ENCODE measurements around the gene RAB25.
A peak's percentile ranks its signal among the peaks of the same experiment; 100 is the strongest.
"Not testable (repeated sequence)": the region's sequence is repeated elsewhere in the genome, so short reads cannot be mapped to it uniquely, and the experiment has no call there.

RAB25 gene

GRCh38 chr1:156112276-156113137, 51.5 kb downstream of the RAB25 start:
- no peak overlapping the region for H3K4me3 Mint-ChIP-seq
- H3K36me3 Mint-ChIP-seq = peaks cover 14% of the 10 kb centered on the region
- peaks cover 9% of the 10 kb centered on the region for H3K27me3 Mint-ChIP-seq
- peaks cover 73% of the 10 kb centered on the region for H3K4me1 Mint-ChIP-seq
- H3K9me3 Mint-ChIP-seq = no peaks in the 10 kb centered on the region
- no peak for ATAC-seq
- peak overlapping the region; percentile 95 for H3K27ac Mint-ChIP-seq

DNA sequence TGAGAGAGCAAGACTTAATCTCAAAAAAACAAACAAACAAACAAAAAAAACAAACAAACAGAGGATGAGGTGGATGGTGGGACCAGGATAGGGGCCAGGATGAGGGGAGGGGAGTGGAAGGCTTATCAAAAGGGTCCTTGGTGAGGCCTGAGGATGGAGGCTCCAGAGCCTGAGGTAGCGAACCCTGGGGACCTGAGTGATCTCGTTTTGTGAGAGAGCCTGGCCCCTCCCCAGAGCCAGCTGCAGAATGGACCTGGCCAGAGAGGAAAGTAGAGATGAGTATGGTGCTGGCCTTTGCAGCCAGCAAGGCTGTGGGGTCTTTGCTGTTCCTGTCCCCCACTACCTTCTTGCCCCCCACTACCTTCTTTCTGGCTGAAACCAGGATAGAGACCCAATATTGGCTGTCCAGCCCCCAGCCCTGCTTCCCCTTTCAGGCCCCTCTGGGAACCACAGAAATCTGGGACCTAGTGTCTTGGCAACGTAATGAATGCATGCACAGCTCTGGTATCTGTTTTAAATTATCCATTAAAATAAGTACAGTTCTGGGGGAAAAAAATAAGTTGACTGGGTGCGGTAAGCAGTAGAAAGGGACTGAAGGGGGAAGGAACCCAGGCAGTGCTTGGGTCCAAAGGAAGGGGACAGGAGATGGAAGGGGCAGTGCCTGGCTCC, 52.5 kb downstream of the RAB25 start:
- Mint-ChIP-seq H3K27ac (peak overlapping the region; percentile 95), H3K4me1 (peaks cover 71% of the 10 kb centered on the region), H3K27me3 (peaks cover 9% of the 10 kb centered on the region), H3K4me3 (no peak overlapping the region), H3K36me3 (peaks cover 21% of the 10 kb centered on the region), H3K9me3 (no peaks in the 10 kb centered on the region)
- ATAC-seq = no peak

GRCh38 chr1:156114101-156114918, 53.4 kb downstream of the RAB25 start, which contains the start of gene LMNA:
Gene LMNA (plus strand): TSS chr1:156114711. CDS start chr1:156114919, 208 bp downstream.
- Mint-ChIP-seq H3K4me1 (peaks cover 72% of the 10 kb centered on the region), H3K4me3 (peak within 1 kb of the TSS; percentile 98), H3K36me3 (peaks cover 26% of the 10 kb centered on the region), H3K27ac (peak within 1 kb of the TSS; percentile 95), H3K9me3 (no peaks in the 10 kb centered on the region), H3K27me3 (peaks cover 9% of the 10 kb centered on the region)
- ATAC-seq = peak; percentile 90

- H3K27ac Mint-ChIP-seq = peak overlapping the region; percentile 95
- peak; percentile 18 for ATAC-seq
- H3K27me3 Mint-ChIP-seq = peaks cover 9% of the 10 kb centered on the region
- H3K9me3 Mint-ChIP-seq = no peaks in the 10 kb centered on the region
- peak overlapping the region; percentile 98 for H3K4me3 Mint-ChIP-seq
- peaks cover 30% of the 10 kb centered on the region for H3K36me3 Mint-ChIP-seq
- peaks cover 75% of the 10 kb centered on the region for H3K4me1 Mint-ChIP-seq
Measured at GRCh38 chr1:156114919-156115513, 54.1 kb downstream of the RAB25 start.

DNA sequence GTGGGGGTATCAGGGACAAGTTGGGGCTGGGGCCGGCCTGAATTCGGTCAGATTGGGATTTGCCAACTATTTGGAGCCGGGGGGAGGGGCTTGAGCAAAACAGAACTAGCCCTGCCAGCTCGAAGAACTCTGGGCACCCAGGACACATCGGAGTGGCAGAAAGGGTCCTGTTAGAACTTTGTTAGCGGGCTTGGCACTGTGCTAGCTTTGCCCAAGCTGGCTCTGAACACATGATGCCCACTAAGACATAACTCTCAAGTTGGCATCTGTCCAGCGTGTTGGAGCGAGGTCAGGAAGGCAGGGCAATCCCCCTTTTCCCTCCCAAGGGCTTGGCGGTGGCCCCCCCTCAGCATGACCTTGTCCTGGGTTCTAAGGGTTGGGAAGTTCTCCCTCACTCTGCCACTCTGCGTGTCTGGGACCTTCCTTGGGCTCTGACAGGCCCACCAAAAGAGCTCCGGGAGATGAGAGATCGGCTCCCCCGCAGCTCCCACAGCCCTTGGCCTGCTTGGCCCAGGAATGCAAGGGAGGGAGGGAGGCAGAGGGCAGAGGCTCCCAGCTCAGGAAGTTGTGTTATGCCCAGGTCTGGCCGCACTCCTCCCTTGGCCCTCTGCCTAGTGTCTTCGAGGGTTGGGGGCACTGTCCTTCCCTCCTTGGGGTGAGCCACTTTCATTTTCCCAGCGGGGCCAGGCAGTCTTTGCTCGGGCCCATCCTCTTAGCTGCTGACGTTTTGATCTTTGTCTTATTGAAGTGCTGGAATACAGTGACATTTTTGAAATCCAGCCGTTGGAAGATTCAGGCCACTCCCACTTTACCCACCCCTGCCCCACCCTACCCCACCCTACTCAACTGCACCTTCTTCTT, 54.8 kb downstream of the RAB25 start:
- peak overlapping the region; percentile 95 for H3K27ac Mint-ChIP-seq
- H3K4me1 Mint-ChIP-seq = peaks cover 78% of the 10 kb centered on the region
- H3K4me3 Mint-ChIP-seq = peak overlapping the region; percentile 98
- H3K36me3 Mint-ChIP-seq = peaks cover 36% of the 10 kb centered on the region
- no peak for ATAC-seq
- H3K27me3 Mint-ChIP-seq = peaks cover 9% of the 10 kb centered on the region
- H3K9me3 Mint-ChIP-seq = no peaks in the 10 kb centered on the region

DNA sequence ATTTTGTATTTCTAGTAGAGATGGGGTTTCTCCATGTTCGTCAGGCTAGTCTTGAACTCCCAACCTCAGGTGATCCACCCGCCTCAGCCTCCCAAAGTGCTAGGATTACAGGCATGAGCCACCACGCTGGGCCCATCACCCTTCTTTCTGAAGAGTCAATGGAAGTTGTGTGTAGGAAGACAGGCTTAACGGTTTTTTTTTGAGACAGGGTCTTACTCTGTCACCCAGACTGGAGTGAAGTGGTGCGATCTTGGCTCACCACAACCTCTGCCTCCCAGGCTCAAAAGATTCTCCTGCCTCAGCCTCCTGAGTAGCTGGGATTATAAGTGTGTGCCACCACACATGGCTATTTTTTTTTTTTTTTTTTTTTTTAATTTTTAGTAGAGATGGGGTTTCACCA, 55.8 kb downstream of the RAB25 start:
- not testable (repeated sequence) for ATAC-seq, H3K9me3 Mint-ChIP-seq, H3K27me3 Mint-ChIP-seq
- Mint-ChIP-seq H3K27ac (peak overlapping the region; percentile 95), H3K4me3 (peak overlapping the region; percentile 98), H3K36me3 (peaks cover 36% of the 10 kb centered on the region), H3K4me1 (peaks cover 73% of the 10 kb centered on the region)

GRCh38 chr1:156117414-156118176, 56.6 kb downstream of the RAB25 start:
- Mint-ChIP-seq H3K4me3 (peak overlapping the region; percentile 59), H3K27me3 (peaks cover 9% of the 10 kb centered on the region), H3K36me3 (peaks cover 41% of the 10 kb centered on the region), H3K4me1 (peaks cover 73% of the 10 kb centered on the region), H3K9me3 (no peaks in the 10 kb centered on the region), H3K27ac (no peak overlapping the region)
- no peak for ATAC-seq

- no peak for ATAC-seq
- Mint-ChIP-seq H3K27me3 (peaks cover 9% of the 10 kb centered on the region), H3K4me3 (peak overlapping the region; percentile 65), H3K36me3 (peaks cover 42% of the 10 kb centered on the region), H3K4me1 (peaks cover 73% of the 10 kb centered on the region), H3K27ac (no peak overlapping the region), H3K9me3 (no peaks in the 10 kb centered on the region)
Measured at GRCh38 chr1:156118177-156118868, 57.4 kb downstream of the RAB25 start.

GRCh38 chr1:156119503-156120209, 58.7 kb downstream of the RAB25 start:
- Mint-ChIP-seq H3K27ac (no peak overlapping the region), H3K27me3 (peaks cover 9% of the 10 kb centered on the region), H3K4me3 (peak overlapping the region; percentile 52), H3K36me3 (peaks cover 42% of the 10 kb centered on the region), H3K4me1 (peaks cover 74% of the 10 kb centered on the region), H3K9me3 (no peaks in the 10 kb centered on the region)
- peak; percentile 84 for ATAC-seq
